WI38 (cell line): ENCODE measurements around the gene NOD1.
A peak's percentile ranks its signal among the peaks of the same experiment; 100 is the strongest.

Experiments
- H3K4me3 ChIP-seq: 2 replicates; pipeline ENCODE4 v1.5.1; 2011; ENCODE audit warnings: low read depth, mild to moderate bottlenecking, control low read depth, low read length
- CTCF ChIP-seq: IDR thresholded peaks from 2 replicates; pipeline ENCODE4 v1.5.1; 2012; ENCODE audit warnings: low read depth, mild to moderate bottlenecking, control low read depth, low read length

The NOD1 gene

GRCh38 chr7:30468791-30469190, 9.8 kb downstream of the NOD1 start:
- TF ChIP-seq CTCF, result no peak
- peak overlapping the region; percentile 27 for H3K4me3 ChIP-seq

DNA sequence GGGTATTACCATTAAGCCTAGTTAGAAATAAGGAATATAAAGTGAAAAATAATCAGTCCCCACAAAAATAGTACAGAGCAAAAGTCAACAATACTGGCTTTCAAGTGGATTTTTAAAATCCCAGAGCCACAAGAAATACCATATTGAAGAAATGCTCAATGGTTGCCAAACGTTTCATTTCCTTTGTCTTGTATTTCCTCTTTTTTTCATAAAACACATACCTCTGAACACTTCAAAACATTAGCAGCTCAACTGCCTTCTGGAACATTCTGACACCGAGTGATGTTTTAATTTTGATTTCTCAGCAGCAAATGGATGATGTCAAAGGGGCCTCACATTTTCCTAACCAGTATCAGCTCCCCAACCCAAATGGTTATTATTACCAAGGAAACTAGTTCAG, 10.5 kb downstream of the NOD1 start:
- TF ChIP-seq CTCF, result no peak
- H3K4me3 ChIP-seq, result no peak overlapping the region

- no peak for TF ChIP-seq CTCF
- H3K4me3 ChIP-seq, result no peak overlapping the region
These were observed 11.3 kb downstream of the NOD1 start for GRCh38 chr7:30467271-30467670.

- TF ChIP-seq CTCF, result no peak
- H3K4me3 ChIP-seq, result no peak overlapping the region
These were observed 12.3 kb downstream of the NOD1 start for GRCh38 chr7:30466266-30466665.

GRCh38 chr7:30465811-30466180, 12.8 kb downstream of the NOD1 start:
- no peak overlapping the region for H3K4me3 ChIP-seq
- no peak for TF ChIP-seq CTCF

GRCh38 chr7:30465046-30465810, 13.4 kb downstream of the NOD1 start:
- H3K4me3 ChIP-seq, result no peak overlapping the region
- TF ChIP-seq CTCF, result no peak

- no peak for TF ChIP-seq CTCF
These were observed 14.3 kb downstream of the NOD1 start for GRCh38 chr7:30464231-30464671.

More at GRCh38 chr7:30464231-30464671, 14.3 kb downstream of the NOD1 start:
- H3K4me3 ChIP-seq, result no peak overlapping the region
